ENCODE data around the gene FAM240A. TPM values are rescaled to one million over a fixed set of nuclear protein-coding genes. Genes with fewer than 3 reads are reported as not detected.

Gene FAM240A
- total and polyA plus RNA-seq, 2 experiments from 2014 or later, result 0.18 TPM; not detected in 1

GRCh38 chr3:46626039-46626438, 13.7 kb downstream of the FAM240A start (continued):
- TF ChIP-seq, protein P1, sequence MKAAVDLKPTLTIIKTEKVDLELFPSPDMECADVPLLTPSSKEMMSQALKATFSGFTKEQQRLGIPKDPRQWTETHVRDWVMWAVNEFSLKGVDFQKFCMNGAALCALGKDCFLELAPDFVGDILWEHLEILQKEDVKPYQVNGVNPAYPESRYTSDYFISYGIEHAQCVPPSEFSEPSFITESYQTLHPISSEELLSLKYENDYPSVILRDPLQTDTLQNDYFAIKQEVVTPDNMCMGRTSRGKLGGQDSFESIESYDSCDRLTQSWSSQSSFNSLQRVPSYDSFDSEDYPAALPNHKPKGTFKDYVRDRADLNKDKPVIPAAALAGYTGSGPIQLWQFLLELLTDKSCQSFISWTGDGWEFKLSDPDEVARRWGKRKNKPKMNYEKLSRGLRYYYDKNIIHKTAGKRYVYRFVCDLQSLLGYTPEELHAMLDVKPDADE (IDR thresholded peaks at IDR 0.05), result no peak
- TF ChIP-seq, protein P2, sequence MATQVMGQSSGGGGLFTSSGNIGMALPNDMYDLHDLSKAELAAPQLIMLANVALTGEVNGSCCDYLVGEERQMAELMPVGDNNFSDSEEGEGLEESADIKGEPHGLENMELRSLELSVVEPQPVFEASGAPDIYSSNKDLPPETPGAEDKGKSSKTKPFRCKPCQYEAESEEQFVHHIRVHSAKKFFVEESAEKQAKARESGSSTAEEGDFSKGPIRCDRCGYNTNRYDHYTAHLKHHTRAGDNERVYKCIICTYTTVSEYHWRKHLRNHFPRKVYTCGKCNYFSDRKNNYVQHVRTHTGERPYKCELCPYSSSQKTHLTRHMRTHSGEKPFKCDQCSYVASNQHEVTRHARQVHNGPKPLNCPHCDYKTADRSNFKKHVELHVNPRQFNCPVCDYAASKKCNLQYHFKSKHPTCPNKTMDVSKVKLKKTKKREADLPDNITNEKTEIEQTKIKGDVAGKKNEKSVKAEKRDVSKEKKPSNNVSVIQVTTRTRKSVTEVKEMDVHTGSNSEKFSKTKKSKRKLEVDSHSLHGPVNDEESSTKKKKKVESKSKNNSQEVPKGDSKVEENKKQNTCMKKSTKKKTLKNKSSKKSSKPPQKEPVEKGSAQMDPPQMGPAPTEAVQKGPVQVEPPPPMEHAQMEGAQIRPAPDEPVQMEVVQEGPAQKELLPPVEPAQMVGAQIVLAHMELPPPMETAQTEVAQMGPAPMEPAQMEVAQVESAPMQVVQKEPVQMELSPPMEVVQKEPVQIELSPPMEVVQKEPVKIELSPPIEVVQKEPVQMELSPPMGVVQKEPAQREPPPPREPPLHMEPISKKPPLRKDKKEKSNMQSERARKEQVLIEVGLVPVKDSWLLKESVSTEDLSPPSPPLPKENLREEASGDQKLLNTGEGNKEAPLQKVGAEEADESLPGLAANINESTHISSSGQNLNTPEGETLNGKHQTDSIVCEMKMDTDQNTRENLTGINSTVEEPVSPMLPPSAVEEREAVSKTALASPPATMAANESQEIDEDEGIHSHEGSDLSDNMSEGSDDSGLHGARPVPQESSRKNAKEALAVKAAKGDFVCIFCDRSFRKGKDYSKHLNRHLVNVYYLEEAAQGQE (IDR thresholded peaks at IDR 0.05; ENCODE audit: unreplicated experiment), result no peak
- no peak for TF ChIP-seq EZH2 (IDR thresholded peaks at IDR 0.05; ENCODE audit: low read depth, unreplicated experiment)
- TF ChIP-seq CREB1 (CRISPR knock-in tag; IDR thresholded peaks at IDR 0.05; ENCODE audit: low read depth), result no peak
- TF ChIP-seq CTCF (conservative IDR thresholded peaks at IDR 0.05; ENCODE audit: low read depth in 2 of 2), result no peak
- no peak for TF ChIP-seq EZH2phosphoT487 (IDR thresholded peaks at IDR 0.05; ENCODE audit: unreplicated experiment)
- no peak for TF ChIP-seq JUNB (IDR thresholded peaks at IDR 0.05; ENCODE audit: unreplicated experiment)

GRCh38 chr3:46627078-46627477, 14.8 kb downstream of the FAM240A start:
- Histone ChIP-seq H3K4me3 (no peak overlapping the region), H3K27ac (ENCODE audit: low read depth) (no peak overlapping the region), H3K4me2 (no peak overlapping the region), H3K27me3 (ENCODE audit: insufficient read depth) (no peaks in the 10 kb centered on the region), H2AFZ (no peak overlapping the region), H3K36me3 (ENCODE audit: insufficient read depth) (no peaks in the 10 kb centered on the region), H3K9me2 (ENCODE audit: insufficient read depth) (no peaks in the 10 kb centered on the region; the same call in 1 of the 2 replicates), H4K20me1 (replicated peaks; ENCODE audit: insufficient read depth) (no peaks in the 10 kb centered on the region), H3K4me1 (ENCODE audit: insufficient read depth) (peaks cover 25% of the 10 kb centered on the region), H3K79me2 (replicated peaks; ENCODE audit: insufficient read depth) (no peaks in the 10 kb centered on the region), H3F3A (replicated peaks; ENCODE audit: low read depth) (peaks cover 5% of the 10 kb centered on the region)
- DNase-seq (ENCODE audit: low spot score), result no peak
- Mint-ChIP-seq H3K4me3 (no peak overlapping the region), H3K9me3 (no peaks in the 10 kb centered on the region), H3K27me3 (ENCODE audit: insufficient read depth, low read depth, poor library complexity) (peaks cover 7% of the 10 kb centered on the region), H3K27ac (no peak overlapping the region), H3K36me3 (ENCODE audit: low read depth) (peaks cover 3% of the 10 kb centered on the region; the same call in 1 of the 3 replicates), H3K4me1 (peaks cover 31% of the 10 kb centered on the region)
- no peak for ATAC-seq
- TF ChIP-seq EZH2 (IDR thresholded peaks at IDR 0.05; ENCODE audit: low read depth, unreplicated experiment), result no peak
- TF ChIP-seq, protein P2 (IDR thresholded peaks at IDR 0.05; ENCODE audit: unreplicated experiment), result no peak
- TF ChIP-seq NANOG (IDR thresholded peaks at IDR 0.05; ENCODE audit: borderline replicate concordance), result no peak
- TF ChIP-seq CREB1 (CRISPR knock-in tag; IDR thresholded peaks at IDR 0.05; ENCODE audit: low read depth), result no peak

Data from GM23338 (cell line).